GM12878 (cell line): ENCODE data around the gene HPS3. TPM values are rescaled to one million over a fixed set of nuclear protein-coding genes. Genes with fewer than 3 reads are reported as not detected.

ENCODE experiments used
- ATF2 ChIP-seq: IDR thresholded peaks from 2 replicates; pipeline ENCODE4 v1.6.1; 2012; ENCODE audit warnings: low read length, inconsistent platforms
- CREM ChIP-seq: IDR thresholded peaks from 2 replicates; pipeline ENCODE4 v1.6.1; 2014; ENCODE audit warnings: antibody characterized with exemption, low read depth
- FOXM1 ChIP-seq: IDR thresholded peaks from 2 replicates; pipeline ENCODE4 v1.6.1; 2012; ENCODE audit warnings: low read depth, mild to moderate bottlenecking, inconsistent platforms, low read length, moderate library complexity
- IRF3 ChIP-seq: fragments of 450-650 bp; IDR thresholded peaks from 2 replicates; pipeline ENCODE4 v1.6.1; 2014; ENCODE audit warnings: mild to moderate bottlenecking
- KDM1A ChIP-seq: fragments of 200-600 bp; sonication (generic); IDR thresholded peaks from 2 replicates; pipeline ENCODE4 v1.6.1; 2016; ENCODE audit warnings: borderline replicate concordance
- NFYA ChIP-seq: IDR thresholded peaks from 2 replicates; pipeline ENCODE4 v1.6.1; 2011; ENCODE audit warnings: low read depth, mild to moderate bottlenecking, low read length, improper control_type of control experiment, borderline replicate concordance
- NFYB ChIP-seq: IDR thresholded peaks from 2 replicates; pipeline ENCODE4 v1.6.1; 2011; ENCODE audit warnings: low read depth, mild to moderate bottlenecking, low read length, improper control_type of control experiment, moderate library complexity; ENCODE audit not compliant: insufficient read depth
- SMC3 ChIP-seq: IDR thresholded peaks from 2 replicates; pipeline ENCODE4 v1.6.1; 2011; ENCODE audit warnings: low read length, improper control_type of control experiment, borderline replicate concordance
- SPI1 ChIP-seq: IDR thresholded peaks from 2 replicates; pipeline ENCODE4 v1.6.1; 2011; ENCODE audit warnings: low read depth, mild to moderate bottlenecking, low read length, moderate library complexity, borderline replicate concordance; ENCODE audit not compliant: insufficient read depth
- SREBF1 ChIP-seq: IDR thresholded peaks from 2 replicates; pipeline ENCODE4 v1.6.1; 2012; ENCODE audit warnings: mild to moderate bottlenecking, low read length
- STAT3 ChIP-seq: IDR thresholded peaks from 2 replicates; pipeline ENCODE4 v1.6.1; 2011; ENCODE audit warnings: low read depth, low read length, improper control_type of control experiment
- TARDBP ChIP-seq: IDR thresholded peaks from 2 replicates; pipeline ENCODE4 v1.6.1; 2016; ENCODE audit warnings: borderline replicate concordance
- TCF12 ChIP-seq: IDR thresholded peaks from 2 replicates; pipeline ENCODE4 v1.6.1; 2011; ENCODE audit warnings: low read depth, mild to moderate bottlenecking, low read length
- YBX1 ChIP-seq: fragments of 450-650 bp; IDR thresholded peaks from 2 replicates; pipeline ENCODE4 v1.6.1; 2016; ENCODE audit warnings: antibody characterized with exemption
- ZBTB11 ChIP-seq: fragments of 450-650 bp; formaldehyde crosslinking; IDR thresholded peaks from 2 replicates; pipeline ENCODE4 v1.5.0; 2022; ENCODE audit warnings: mild to moderate bottlenecking, missing genetic modification characterization
- ZNF207 ChIP-seq: fragments of 450-650 bp; IDR thresholded peaks from 2 replicates; pipeline ENCODE4 v1.6.1; 2014; ENCODE audit warnings: antibody characterized with exemption, mild to moderate bottlenecking, borderline replicate concordance
- ZNF622 ChIP-seq: fragments of 450-650 bp; IDR thresholded peaks from 2 replicates; pipeline ENCODE4 v1.6.1; 2017; ENCODE audit warnings: mild to moderate bottlenecking, inconsistent platforms
- ZSCAN29 ChIP-seq: fragments of 450-650 bp; IDR thresholded peaks from 2 replicates; pipeline ENCODE4 v1.6.1; 2017; ENCODE audit warnings: mild to moderate bottlenecking, moderate library complexity
- polyA plus RNA-seq, 11 experiments: library from polyadenylated mRNA; depleted of rRNA in 4 of 11; unstranded in 6 of 11; stranded (reverse) in 5 of 11; fragments of >200 nt; fragmentation: Nextera tagmentation in 4 of 11; fragmentation: Illumina TruSeq in 1 of 11; extraction: Ambion mirVana in 4 of 11; extraction: Trizol in 1 of 11; gene quantifications; 1 replicate in 1 of 11; 2 replicates in 10 of 11; pipeline versions ENCODE4 v1.2.1 to v1.2.3, GENCODE V29; 2011 to 2016; ENCODE audit warnings: inconsistent platforms in 2 of 11, missing spikeins in 2 of 11, low read depth in 1 of 11
- total RNA-seq, 4 experiments: library from RNA; depleted of rRNA in 3 of 4; stranded (reverse); fragments of >200 nt in 3 of 4; fragmentation: Illumina TruSeq in 1 of 4; extraction: Trizol in 1 of 4; gene quantifications; 2 replicates each; pipeline versions ENCODE4 v1.2.1 to v1.2.3, GENCODE V29; 2013 to 2021
- TF ChIP-seq, protein P1 (sequence below): IDR thresholded peaks from 2 replicates; pipeline ENCODE4 v1.6.1; 2012; ENCODE audit warnings: low read depth, low read length, improper control_type of control experiment
- TF ChIP-seq, protein P2 (sequence below): fragments of 450-650 bp; IDR thresholded peaks from 2 replicates; pipeline ENCODE4 v1.6.1; 2017; ENCODE audit warnings: low read depth, mild to moderate bottlenecking, moderate library complexity
- TF ChIP-seq, protein P3 (sequence below): fragments of 150-350 bp; IDR thresholded peaks from 2 replicates; pipeline ENCODE4 v1.6.1; 2014; ENCODE audit warnings: mild to moderate bottlenecking, low read depth, low read length

Gene HPS3
- total and polyA plus RNA-seq, 10 of the 15 experiments (the other 5 are each of a cell fraction or from before 2014, with no cell fraction given): 2.7 to 26.5 (median 14.8) TPM

- TF ChIP-seq IRF3 (peak; percentile 87), ZBTB11 (CRISPR knock-in tag) (no peak), SPI1 (no peak), ZNF207 (no peak), ZNF622 (no peak), NFYA (peak; percentile 65), YBX1 (no peak), NFYB (peak; percentile 99), SREBF1 (no peak), CREM (peak; percentile 70), TCF12 (0 out of 2 replicates have a peak, but pooled peaks have one; percentile 9), SMC3 (no peak), FOXM1 (no peak), STAT3 (no peak), TARDBP (no peak), KDM1A (no peak), ZSCAN29 (no peak), ATF2 (no peak)
- TF ChIP-seq, protein P1, sequence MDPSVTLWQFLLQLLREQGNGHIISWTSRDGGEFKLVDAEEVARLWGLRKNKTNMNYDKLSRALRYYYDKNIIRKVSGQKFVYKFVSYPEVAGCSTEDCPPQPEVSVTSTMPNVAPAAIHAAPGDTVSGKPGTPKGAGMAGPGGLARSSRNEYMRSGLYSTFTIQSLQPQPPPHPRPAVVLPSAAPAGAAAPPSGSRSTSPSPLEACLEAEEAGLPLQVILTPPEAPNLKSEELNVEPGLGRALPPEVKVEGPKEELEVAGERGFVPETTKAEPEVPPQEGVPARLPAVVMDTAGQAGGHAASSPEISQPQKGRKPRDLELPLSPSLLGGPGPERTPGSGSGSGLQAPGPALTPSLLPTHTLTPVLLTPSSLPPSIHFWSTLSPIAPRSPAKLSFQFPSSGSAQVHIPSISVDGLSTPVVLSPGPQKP: no peak
- TF ChIP-seq, protein P2, sequence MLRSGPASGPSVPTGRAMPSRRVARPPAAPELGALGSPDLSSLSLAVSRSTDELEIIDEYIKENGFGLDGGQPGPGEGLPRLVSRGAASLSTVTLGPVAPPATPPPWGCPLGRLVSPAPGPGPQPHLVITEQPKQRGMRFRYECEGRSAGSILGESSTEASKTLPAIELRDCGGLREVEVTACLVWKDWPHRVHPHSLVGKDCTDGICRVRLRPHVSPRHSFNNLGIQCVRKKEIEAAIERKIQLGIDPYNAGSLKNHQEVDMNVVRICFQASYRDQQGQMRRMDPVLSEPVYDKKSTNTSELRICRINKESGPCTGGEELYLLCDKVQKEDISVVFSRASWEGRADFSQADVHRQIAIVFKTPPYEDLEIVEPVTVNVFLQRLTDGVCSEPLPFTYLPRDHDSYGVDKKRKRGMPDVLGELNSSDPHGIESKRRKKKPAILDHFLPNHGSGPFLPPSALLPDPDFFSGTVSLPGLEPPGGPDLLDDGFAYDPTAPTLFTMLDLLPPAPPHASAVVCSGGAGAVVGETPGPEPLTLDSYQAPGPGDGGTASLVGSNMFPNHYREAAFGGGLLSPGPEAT: no peak
- TF ChIP-seq, protein P3, sequence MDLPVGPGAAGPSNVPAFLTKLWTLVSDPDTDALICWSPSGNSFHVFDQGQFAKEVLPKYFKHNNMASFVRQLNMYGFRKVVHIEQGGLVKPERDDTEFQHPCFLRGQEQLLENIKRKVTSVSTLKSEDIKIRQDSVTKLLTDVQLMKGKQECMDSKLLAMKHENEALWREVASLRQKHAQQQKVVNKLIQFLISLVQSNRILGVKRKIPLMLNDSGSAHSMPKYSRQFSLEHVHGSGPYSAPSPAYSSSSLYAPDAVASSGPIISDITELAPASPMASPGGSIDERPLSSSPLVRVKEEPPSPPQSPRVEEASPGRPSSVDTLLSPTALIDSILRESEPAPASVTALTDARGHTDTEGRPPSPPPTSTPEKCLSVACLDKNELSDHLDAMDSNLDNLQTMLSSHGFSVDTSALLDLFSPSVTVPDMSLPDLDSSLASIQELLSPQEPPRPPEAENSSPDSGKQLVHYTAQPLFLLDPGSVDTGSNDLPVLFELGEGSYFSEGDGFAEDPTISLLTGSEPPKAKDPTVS: no peak
Measured at GRCh38 chr3:149086232-149086988, 43.0 kb upstream of the HPS3 start, which contains the start of gene HLTF (continued).
